GM19035 (cell line): Measurements from ENCODE around the gene PYROXD2.

ENCODE experiments used
- ATAC-seq: cut with Tn5 transposase; IDR thresholded peaks from one replicate; pipeline ENCODE4 v1.9.1; 2021; ENCODE audit not compliant: unreplicated experiment

PYROXD2 gene

DNA sequence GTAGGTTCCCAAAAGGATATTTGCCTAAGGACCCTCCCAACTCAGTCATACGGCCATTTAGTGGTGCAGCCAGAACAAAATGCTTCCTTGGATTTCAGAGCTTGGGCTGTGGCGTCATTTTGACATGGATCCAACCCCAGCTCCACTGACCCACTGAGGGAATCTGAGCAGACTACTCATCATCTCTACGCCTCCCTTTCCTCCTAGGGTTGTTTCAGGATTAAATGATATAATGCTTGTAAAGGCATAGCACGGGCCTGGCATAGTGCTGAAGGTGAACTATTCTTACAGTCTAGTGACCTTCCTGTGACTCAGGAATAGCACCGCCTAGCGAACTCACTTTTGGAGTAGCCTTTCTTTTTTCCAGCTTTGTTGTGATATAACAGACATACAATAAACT, 76.7 kb downstream of the PYROXD2 start:
- no peak for ATAC-seq

GRCh38 chr10:98337484-98337883, 77.5 kb downstream of the PYROXD2 start:
- no peak for ATAC-seq
